SK-N-SH (cell line): ENCODE results near the gene ZNHIT3.

Source experiments
- CTCF ChIP-seq: fragments of 200-600 bp; sonication (generic); IDR thresholded peaks from 2 replicates; pipeline ENCODE4 v1.6.1; 2017; ENCODE audit warnings: antibody characterized with exemption, mild to moderate bottlenecking, moderate library complexity
- EP300 ChIP-seq, 2 experiments: IDR thresholded peaks; 2 replicates each; pipeline versions ENCODE4 v1.4.0 to v1.6.1; 2012; ENCODE audit warnings: borderline replicate concordance in 1 of 2, low read depth in 1 of 2, low read length in 1 of 2
- FOSL2 ChIP-seq: IDR thresholded peaks from 2 replicates; pipeline ENCODE4 v1.4.0; 2012; ENCODE audit warnings: low read depth, mild to moderate bottlenecking, moderate library complexity, borderline replicate concordance
- GABPA ChIP-seq: IDR thresholded peaks from 2 replicates; pipeline ENCODE4 v1.4.0; 2012; ENCODE audit warnings: low read depth, mild to moderate bottlenecking
- IRF3 ChIP-seq: fragments of 150-350 bp; IDR thresholded peaks from 2 replicates; pipeline ENCODE4 v1.6.1; 2016; ENCODE audit warnings: mild to moderate bottlenecking, low read depth, low read length
- JUND ChIP-seq: IDR thresholded peaks from 2 replicates; pipeline ENCODE4 v1.4.0; 2012
- MAX ChIP-seq: IDR thresholded peaks from 2 replicates; pipeline ENCODE4 v1.4.0; 2012; ENCODE audit warnings: low read depth
- MXI1 ChIP-seq: IDR thresholded peaks from 2 replicates; pipeline ENCODE4 v1.6.1; 2012; ENCODE audit warnings: mild to moderate bottlenecking, low read depth, low read length, improper control_type of control experiment
- POLR2AphosphoS5 ChIP-seq: IDR thresholded peaks from 2 replicates; pipeline ENCODE4 v1.6.1; 2012; ENCODE audit warnings: low read depth, low read length
- RAD21 ChIP-seq: IDR thresholded peaks from 2 replicates; pipeline ENCODE4 v1.6.1; 2012; ENCODE audit warnings: mild to moderate bottlenecking, low read length
- REST ChIP-seq: IDR thresholded peaks from 2 replicates; pipeline ENCODE4 v1.6.1; 2012; ENCODE audit warnings: mild to moderate bottlenecking, low read depth, low read length, moderate library complexity
- TAF1 ChIP-seq: IDR thresholded peaks from 2 replicates; pipeline ENCODE4 v1.6.1; 2012; ENCODE audit warnings: low read depth, mild to moderate bottlenecking, low read length, moderate library complexity, borderline replicate concordance
- TCF12 ChIP-seq: IDR thresholded peaks from 2 replicates; pipeline ENCODE4 v1.4.0; 2012
- USF1 ChIP-seq: IDR thresholded peaks from 2 replicates; pipeline ENCODE4 v1.4.0; 2012; ENCODE audit warnings: low read depth, borderline replicate concordance

- TF ChIP-seq POLR2AphosphoS5 (peak; percentile 84), CTCF (0 out of 2 replicates have a peak, but pooled peaks have one; percentile 20), REST (no peak), MAX (peak; percentile 97), TCF12 (peak; percentile 5; the same call in 1 of the 2 replicates), TAF1 (peak; percentile 87; the same call in 1 of the 2 replicates), RAD21 (no peak), GABPA (peak; percentile 93), JUND (no peak), EP300 (IDR thresholded peaks at IDR 0.05; ENCODE audit: borderline replicate concordance in 1 of 2, low read depth in 1 of 2, low read length in 1 of 2) (0 out of 4 replicates have a peak, but pooled peaks of 1 of the 2 experiments have one; percentile 6), IRF3 (0 out of 2 replicates have a peak, but pooled peaks have one; percentile 1), USF1 (peak; percentile 64), FOSL2 (no peak), MXI1 (peak; percentile 99)
Measured at GRCh38 chr17:36534840-36535668, 48.6 kb downstream of the ZNHIT3 start, which contains the start of the genes MYO19 and PIGW.
